Keratinocyte (primary cell): ENCODE results near the gene BEST3. TPM values are rescaled to one million over a fixed set of nuclear protein-coding genes. Genes with fewer than 3 reads are reported as not detected.

Source experiments
- DNase-seq: peaks from one replicate; pipeline ENCODE4 v3.0.0-alpha.2; 2011; ENCODE audit warnings: low read depth, missing footprints, low spot score
- FAIRE-seq: peaks from 2 replicates; lab custom pipeline; 2011; peaks lifted over from hg19 to GRCh38; lab: Jason Lieb, UNC
- H2AFZ ChIP-seq: 2 replicates; pipeline ENCODE4 v1.6.0; 2012; ENCODE audit warnings: low read length, control low read depth, inconsistent platforms; ENCODE audit not compliant: control insufficient read depth
- H3K27ac ChIP-seq: 2 replicates; pipeline ENCODE4 v1.5.1; 2011; ENCODE audit warnings: low read length; ENCODE audit not compliant: control insufficient read depth, insufficient read depth
- H3K27me3 ChIP-seq: 3 replicates; pipeline ENCODE4 v1.6.0; 2011; ENCODE audit warnings: low read length; ENCODE audit not compliant: control insufficient read depth, insufficient read depth; ENCODE audit errors: extremely low read depth
- H3K36me3 ChIP-seq, 2 experiments: 2 replicates in 1 of 2; 3 replicates in 1 of 2; pipeline ENCODE4 v1.5.1; 2011; ENCODE audit warnings: low read length in 2 of 2, mild to moderate bottlenecking in 1 of 2; ENCODE audit not compliant: control insufficient read depth in 2 of 2, insufficient read depth in 2 of 2; ENCODE audit errors: extremely low read depth in 1 of 2
- H3K4me1 ChIP-seq: 3 replicates; pipeline ENCODE4 v1.5.1; 2011; ENCODE audit warnings: low read length; ENCODE audit not compliant: control insufficient read depth, insufficient read depth; ENCODE audit errors: extremely low read depth
- H3K4me2 ChIP-seq: 3 replicates; pipeline ENCODE4 v1.6.0; 2011; ENCODE audit warnings: low read depth, low read length; ENCODE audit not compliant: control insufficient read depth, insufficient read depth; ENCODE audit errors: extremely low read depth
- H3K4me3 ChIP-seq, 3 experiments: fragments of 200-600 bp in 1 of 3; sonication (generic) in 1 of 3; 2 replicates in 2 of 3; 3 replicates in 1 of 3; pipeline ENCODE4 v1.5.1; 2011 to 2016; ENCODE audit warnings: low read length in 3 of 3, mild to moderate bottlenecking in 3 of 3, control low read depth in 2 of 3, inconsistent platforms in 1 of 3, low read depth in 1 of 3, mixed read lengths in 1 of 3, mixed run types in 1 of 3, moderate library complexity in 1 of 3; ENCODE audit not compliant: control insufficient read depth in 2 of 3, insufficient read depth in 2 of 3; ENCODE audit errors: extremely low read depth in 1 of 3
- H3K79me2 ChIP-seq: 2 replicates; pipeline ENCODE4 v1.6.0; 2012; ENCODE audit warnings: low read length; ENCODE audit not compliant: control insufficient read depth, insufficient read depth
- H3K9ac ChIP-seq: 3 replicates; pipeline ENCODE4 v1.6.0; 2011; ENCODE audit warnings: low read length; ENCODE audit not compliant: control insufficient read depth, insufficient read depth; ENCODE audit errors: extremely low read depth
- H3K9me1 ChIP-seq: 3 replicates; pipeline ENCODE4 v1.6.0; 2011; ENCODE audit warnings: low read length; ENCODE audit not compliant: control insufficient read depth, insufficient read depth; ENCODE audit errors: extremely low read depth
- H3K9me3 ChIP-seq: 2 replicates; pipeline ENCODE4 v1.5.1; 2012; ENCODE audit warnings: low read depth, low read length; ENCODE audit not compliant: control insufficient read depth
- H4K20me1 ChIP-seq: 3 replicates; pipeline ENCODE4 v1.6.0; 2011; ENCODE audit warnings: low read length; ENCODE audit not compliant: control insufficient read depth, insufficient read depth; ENCODE audit errors: extremely low read depth
- CTCF ChIP-seq, 3 experiments: IDR thresholded peaks in 1 of 3; conservative IDR thresholded peaks in 1 of 3; optimal IDR thresholded peaks in 1 of 3; 2 replicates in 2 of 3; 3 replicates in 1 of 3; pipeline versions ENCODE3 to v1.5.1; 2011; ENCODE audit warnings: low read length in 3 of 3, mild to moderate bottlenecking in 3 of 3, moderate library complexity in 2 of 3, control low read depth in 1 of 3, inconsistent platforms in 1 of 3; ENCODE audit not compliant: insufficient read depth in 2 of 3; ENCODE audit errors: extremely low read depth in 1 of 3
- EZH2 ChIP-seq: IDR thresholded peaks from one replicate; pipeline ENCODE4 v1.6.1; 2012; ENCODE audit warnings: inconsistent platforms, mild to moderate bottlenecking, low read length, moderate library complexity
- dilution Hi-C: fragments of 300-500 bp; cut with MboI; formaldehyde crosslinking; loops from one replicate; pipeline ENCODE4 v1.7.0; 2020; ENCODE audit warnings: low sequenced_read_pairs; ENCODE audit not compliant: extremely low pct_ligation_motif_present
- polyA plus RNA-seq, 5 experiments: library from polyadenylated mRNA; depleted of rRNA in 3 of 5; stranded (reverse) in 3 of 5; stranded (forward) in 1 of 5; unstranded in 1 of 5; fragments of >200 nt; gene quantifications; 1 replicate in 1 of 5; 2 replicates in 3 of 5; 3 replicates in 1 of 5; pipeline versions ENCODE4 v1.2.1 to v1.2.3, GENCODE V29; 2011 to 2012; ENCODE audit warnings: missing spikeins in 2 of 5, low read depth in 1 of 5, low replicate concordance in 1 of 5

BEST3 gene
- polyA plus RNA-seq, 1 donor (not counting 4 experiments of a cell fraction or from before 2014, with no cell fraction given) = 0.07 TPM

- FAIRE-seq (no peak), DNase-seq (no peak)
- H3K79me2 ChIP-seq = no peaks in the 10 kb centered on the region
- H2AFZ ChIP-seq = no peak overlapping the region
- no peak overlapping the region for H3K4me2 ChIP-seq
- dilution Hi-C loops = no loop called here
- H3K4me3 ChIP-seq = no peak overlapping the region
- no peaks in the 10 kb centered on the region for H3K9me1 ChIP-seq
- no peak overlapping the region for H3K9ac ChIP-seq
- no peaks in the 10 kb centered on the region for H3K4me1 ChIP-seq
- peaks cover 16% of the 10 kb centered on the region for H3K27me3 ChIP-seq
- no peaks in the 10 kb centered on the region for H3K9me3 ChIP-seq
- no peak for TF ChIP-seq CTCF (optimal IDR thresholded peaks at IDR 0.05 in 1 of 3, IDR thresholded peaks at IDR 0.05 in 1 of 3, conservative IDR thresholded peaks at IDR 0.05 in 1 of 3; ENCODE audit: extremely low read depth in 1 of 3, insufficient read depth in 2 of 3, low read length in 3 of 3)
- TF ChIP-seq EZH2 = no peak
- no peak overlapping the region for H3K27ac ChIP-seq
- H3K36me3 ChIP-seq = no peaks in the 10 kb centered on the region
- no peaks in the 10 kb centered on the region for H4K20me1 ChIP-seq
Measured at GRCh38 chr12:69620921-69621320, 78.2 kb downstream of the BEST3 start.

GRCh38 chr12:69620077-69620476, 79.0 kb downstream of the BEST3 start:
- Histone ChIP-seq H4K20me1 (no peaks in the 10 kb centered on the region), H3K9me1 (no peaks in the 10 kb centered on the region), H3K9me3 (no peaks in the 10 kb centered on the region), H3K79me2 (no peaks in the 10 kb centered on the region), H3K9ac (no peak overlapping the region), H2AFZ (no peak overlapping the region), H3K27me3 (peaks cover 16% of the 10 kb centered on the region), H3K36me3 (no peaks in the 10 kb centered on the region), H3K4me2 (no peak overlapping the region), H3K27ac (no peak overlapping the region), H3K4me1 (no peaks in the 10 kb centered on the region), H3K4me3 (no peak overlapping the region)
- no peak for FAIRE-seq
- no peak for TF ChIP-seq CTCF (optimal IDR thresholded peaks at IDR 0.05 in 1 of 3, IDR thresholded peaks at IDR 0.05 in 1 of 3, conservative IDR thresholded peaks at IDR 0.05 in 1 of 3; ENCODE audit: extremely low read depth in 1 of 3, insufficient read depth in 2 of 3, low read length in 3 of 3)
- no peak for TF ChIP-seq EZH2
- dilution Hi-C loops = no loop called here
- DNase-seq = no peak
